IMR-90 (cell line): ENCODE results near the gene NHEJ1. TPM values are rescaled to one million over a fixed set of nuclear protein-coding genes. Genes with fewer than 3 reads are reported as not detected.

Source experiments
- ATAC-seq: fragments of 200-7000 bp; cut with Tn5 transposase; 2 replicates; pipeline ENCODE4 v1.9.1; 2020; ENCODE audit warnings: low read depth, mild to moderate bottlenecking, moderate library complexity
- BruUV-seq: library from RNA; stranded (reverse); fragments of 400-500 nt; replicated peaks from 2 replicates; lab custom pipeline; 2021; lab: Mats Ljungman, UMichigan
- CTCF ChIA-PET: fragments of 300-600 bp; formaldehyde crosslinking; extraction: SDS; loops from one replicate; lab custom pipeline; 2021; ENCODE audit warnings: antibody characterized with exemption; lab: Yijun Ruan, JAX
- POLR2A ChIA-PET: fragments of 300-600 bp; sonication (Branson Sonifier 250); formaldehyde crosslinking; loops from one replicate; lab custom pipeline; 2022; ENCODE audit warnings: antibody characterized with exemption; ENCODE audit not compliant: unreplicated experiment; lab: Charles Lee
- DNase-seq: peaks from one replicate; pipeline ENCODE4 v3.0.0; 2013
- H2AFZ ChIP-seq: replicated peaks from 2 replicates; pipeline ENCODE3; 2013; ENCODE audit warnings: low read length, mild to moderate bottlenecking; ENCODE audit not compliant: poor library complexity
- H2AK5ac ChIP-seq: 2 replicates; pipeline ENCODE4 v1.6.1; 2013; ENCODE audit warnings: low read depth, low read length, inconsistent platforms
- H2AK9ac ChIP-seq: replicated peaks from 2 replicates; pipeline ENCODE3; 2013; ENCODE audit warnings: mild to moderate bottlenecking, low read depth, low read length, moderate library complexity; ENCODE audit not compliant: poor library complexity
- H2BK120ac ChIP-seq: 2 replicates; pipeline ENCODE4 v1.6.1; 2013; ENCODE audit warnings: low read depth, low read length, inconsistent platforms
- H2BK15ac ChIP-seq: 3 replicates; pipeline ENCODE4 v1.6.1; 2013; ENCODE audit warnings: low read depth, low read length, inconsistent platforms
- H2BK20ac ChIP-seq: 2 replicates; pipeline ENCODE4 v1.6.1; 2013; ENCODE audit warnings: low read depth, mild to moderate bottlenecking, inconsistent platforms, low read length, moderate library complexity
- H2BK5ac ChIP-seq: 2 replicates; pipeline ENCODE4 v1.6.1; 2013; ENCODE audit warnings: mild to moderate bottlenecking, low read depth, low read length, inconsistent platforms; ENCODE audit not compliant: poor library complexity, severe bottlenecking
- H3K14ac ChIP-seq: replicated peaks from 2 replicates; pipeline ENCODE4 v1.6.1; 2013; ENCODE audit warnings: low read depth, low read length, inconsistent platforms
- H3K18ac ChIP-seq: 2 replicates; pipeline ENCODE4 v1.6.1; 2013; ENCODE audit warnings: low read depth, low read length, control low read depth
- H3K23ac ChIP-seq: 2 replicates; pipeline ENCODE4 v1.6.1; 2013; ENCODE audit warnings: low read depth, low read length, inconsistent platforms
- H3K27ac ChIP-seq: 2 replicates; pipeline ENCODE4 v1.5.1; 2013; ENCODE audit warnings: mild to moderate bottlenecking, control low read depth, low read length; ENCODE audit not compliant: insufficient read depth
- H3K27me3 ChIP-seq: 2 replicates; pipeline ENCODE4 v1.6.1; 2013; ENCODE audit warnings: low read length; ENCODE audit not compliant: control insufficient read depth, insufficient read depth
- H3K36me3 ChIP-seq: 2 replicates; pipeline ENCODE4 v1.6.1; 2013; ENCODE audit warnings: low read length, mixed read lengths; ENCODE audit not compliant: control insufficient read depth, insufficient read depth
- H3K4ac ChIP-seq: 2 replicates; pipeline ENCODE4 v1.6.1; 2013; ENCODE audit warnings: low read depth, low read length, inconsistent platforms
- H3K4me1 ChIP-seq: 2 replicates; pipeline ENCODE4 v1.6.1; 2013; ENCODE audit warnings: low read length, mixed read lengths; ENCODE audit not compliant: control insufficient read depth, insufficient read depth
- H3K4me2 ChIP-seq: 2 replicates; pipeline ENCODE4 v1.6.1; 2013; ENCODE audit warnings: low read depth, mild to moderate bottlenecking, control low read depth, low read length, moderate library complexity
- H3K4me3 ChIP-seq: 2 replicates; pipeline ENCODE4 v1.5.1; 2013; ENCODE audit warnings: low read depth, mild to moderate bottlenecking, control low read depth, low read length, moderate library complexity; ENCODE audit not compliant: insufficient read depth
- H3K56ac ChIP-seq: 2 replicates; pipeline ENCODE4 v1.6.1; 2013; ENCODE audit warnings: low read length, inconsistent platforms; ENCODE audit not compliant: insufficient read depth; ENCODE audit errors: extremely low read depth
- H3K79me1 ChIP-seq, 2 experiments: 2 replicates each; pipeline ENCODE4 v1.6.1; 2013; ENCODE audit warnings: low read length in 2 of 2, inconsistent platforms in 1 of 2, low read depth in 1 of 2
- H3K9ac ChIP-seq: 2 replicates; pipeline ENCODE4 v1.6.1; 2013; ENCODE audit warnings: low read depth, low read length, control low read depth
- H3K9me1 ChIP-seq: 2 replicates; pipeline ENCODE4 v1.6.1; 2013; ENCODE audit warnings: low read length, inconsistent platforms; ENCODE audit not compliant: insufficient read depth
- H3K9me3 ChIP-seq: 2 replicates; pipeline ENCODE4 v1.6.1; 2013; ENCODE audit warnings: low read length; ENCODE audit not compliant: control insufficient read depth, insufficient read depth
- H4K20me1 ChIP-seq: 2 replicates; pipeline ENCODE4 v1.6.1; 2013; ENCODE audit warnings: low read length, inconsistent platforms; ENCODE audit not compliant: insufficient read depth
- H4K5ac ChIP-seq: 2 replicates; pipeline ENCODE4 v1.6.1; 2013; ENCODE audit warnings: mild to moderate bottlenecking, low read depth, low read length, control low read depth
- H4K8ac ChIP-seq, 2 experiments: 2 replicates each; pipeline ENCODE4 v1.6.1; 2013; ENCODE audit warnings: low read depth in 2 of 2, low read length in 2 of 2, control low read depth in 1 of 2, inconsistent platforms in 1 of 2
- H4K91ac ChIP-seq: 2 replicates; pipeline ENCODE4 v1.6.1; 2013; ENCODE audit warnings: low read depth, low read length, inconsistent platforms; ENCODE audit not compliant: insufficient read depth
- ELK1 ChIP-seq: fragments of 150-350 bp; IDR thresholded peaks from 2 replicates; pipeline ENCODE4 v1.6.1; 2016; ENCODE audit warnings: low read depth, mild to moderate bottlenecking, low read length, moderate library complexity, borderline replicate concordance
- RAD21 ChIP-seq: IDR thresholded peaks from 2 replicates; pipeline ENCODE4 v1.6.1; 2012; ENCODE audit warnings: low read length, improper control_type of control experiment
- USF2 ChIP-seq: fragments of 150-350 bp; IDR thresholded peaks from 2 replicates; pipeline ENCODE4 v1.6.1; 2017; ENCODE audit warnings: mild to moderate bottlenecking, antibody characterized with exemption, low read length, low read depth
- WGBS, 2 experiments: methylation state at CpG; one replicate each; pipeline versions ENCODE4 v1.1.5 to v1.1.7; 2013; ENCODE audit warnings: missing lambda C conversion rate in 2 of 2; ENCODE audit not compliant: insufficient read length in 1 of 2; ENCODE audit errors: extremely low coverage in 2 of 2; 5-methylcytosine and 5-hydroxymethylcytosine counted together
- dilution Hi-C: fragments of 300-500 bp; cut with HindIII; formaldehyde crosslinking; loops from one replicate; pipeline ENCODE4 v1.14.3; 2018; ENCODE audit warnings: low sequenced_read_pairs; ENCODE audit not compliant: unreplicated experiment
- in situ Hi-C: fragments of 300-500 bp; cut with MboI; formaldehyde crosslinking; loops from 3 replicates; pipeline ENCODE4 v1.14.3; 2019; ENCODE audit warnings: low sequenced_read_pairs, inconsistent platforms, mixed read lengths
- intact Hi-C: fragments of 100-400 bp; cut with micrococcal nuclease; formaldehyde crosslinking; loops from 2 replicates; pipeline ENCODE4 v1.10.0; 2022
- polyA plus RNA-seq, 3 experiments: library from polyadenylated mRNA; depleted of rRNA; stranded (reverse); fragments of >200 nt; gene quantifications; 2 replicates each; pipeline ENCODE4 v1.2.3, GENCODE V29; 2012; ENCODE audit warnings: low replicate concordance in 1 of 3
- total RNA-seq: library from RNA; depleted of rRNA; stranded (reverse); fragments of >200 nt; gene quantifications from 2 replicates; pipeline ENCODE4 v1.2.3, GENCODE V29; 2012

Gene NHEJ1
- total and polyA plus RNA-seq, 2 of the 4 experiments (the other 2 are of a cell fraction): 12.5 to 23.1 TPM

DNA sequence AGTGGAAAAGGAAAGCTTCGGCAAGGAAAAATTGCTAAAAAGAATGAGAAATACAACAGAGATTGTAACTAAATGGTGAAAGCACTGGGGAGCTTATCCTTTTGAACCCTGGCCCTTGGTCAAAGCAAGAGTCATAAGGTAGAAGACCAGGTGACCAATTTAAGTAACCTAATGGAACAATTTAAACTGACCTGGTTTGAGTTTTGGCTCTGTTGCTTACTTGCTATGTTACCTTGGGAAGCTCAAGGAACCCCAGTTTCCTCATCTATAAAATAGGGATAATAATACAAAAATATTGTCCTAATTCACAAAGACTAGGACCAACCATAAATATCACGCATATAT lies 48.6 kb downstream of the NHEJ1 start:
- DNase-seq (no peak), ATAC-seq (no peak)
- H2BK120ac ChIP-seq: no peak overlapping the region
- H3K27ac ChIP-seq: no peak overlapping the region
- no peak overlapping the region for H3K4me3 ChIP-seq
- H2AK5ac ChIP-seq: no peak overlapping the region
- no peaks in the 10 kb centered on the region for H3K79me1 ChIP-seq
- H3K36me3 ChIP-seq: no peaks in the 10 kb centered on the region; the same call in 1 of the 2 replicates
- H3K27me3 ChIP-seq: no peaks in the 10 kb centered on the region
- no peaks in the 10 kb centered on the region for H4K20me1 ChIP-seq
- no peaks in the 10 kb centered on the region for H3K4me1 ChIP-seq
- intact Hi-C loops (no loop called here), dilution Hi-C loops (no loop called here), in situ Hi-C loops (no loop called here)
- no peak overlapping the region for H3K14ac ChIP-seq
- WGBS, 2 experiments: 100% methylated on average over 1 of the region's 2 CpGs
- BruUV-seq: no TSS peak
- no peak overlapping the region for H2BK15ac ChIP-seq
- H3K9me3 ChIP-seq: no peaks in the 10 kb centered on the region
- H3K4ac ChIP-seq: no peak overlapping the region
- no peak overlapping the region for H3K18ac ChIP-seq
- H2BK5ac ChIP-seq: no peak overlapping the region
- H4K5ac ChIP-seq: no peak overlapping the region
- no peak overlapping the region for H2AK9ac ChIP-seq
- ChIA-PET POLR2A (no interaction called here), CTCF (no interaction called here)
- TF ChIP-seq RAD21 (no peak), ELK1 (no peak), USF2 (no peak)
- no peaks in the 10 kb centered on the region; the same call in 1 of the 2 replicates for H3K9me1 ChIP-seq
- no peak overlapping the region for H4K91ac ChIP-seq
- no peak overlapping the region for H3K23ac ChIP-seq
- no peak overlapping the region for H2AFZ ChIP-seq
- H3K4me2 ChIP-seq: no peak overlapping the region
- H3K56ac ChIP-seq: no peak overlapping the region
- H4K8ac ChIP-seq: no peak overlapping the region
- H2BK20ac ChIP-seq: no peak overlapping the region
- H3K9ac ChIP-seq: no peak overlapping the region
